GM23338 (cell line): ENCODE data around the gene EYS. TPM values are rescaled to one million over a fixed set of nuclear protein-coding genes. Genes with fewer than 3 reads are reported as not detected.

Experiments used
- ATAC-seq: fragments of 200-7000 bp; cut with Tn5 transposase; 3 replicates; pipeline ENCODE4 v1.9.1; 2020
- DNase-seq: peaks from one replicate; pipeline ENCODE4 v3.0.0-alpha.2; 2015; ENCODE audit warnings: low spot score
- H2AFZ ChIP-seq: fragments of 200-600 bp; sonication (generic); 2 replicates; pipeline ENCODE4 v1.8.0; 2016; ENCODE audit warnings: antibody characterized with exemption, mild to moderate bottlenecking, moderate library complexity
- H3F3A ChIP-seq: fragments of 200-600 bp; sonication (generic); replicated peaks from 2 replicates; pipeline ENCODE4 v1.8.0; 2017; ENCODE audit warnings: antibody characterized with exemption, mixed run types, low read depth
- H3K27ac ChIP-seq: fragments of 200-600 bp; sonication (generic); 2 replicates; pipeline ENCODE4 v1.6.1; 2016; ENCODE audit warnings: low read depth
- H3K27me3 ChIP-seq: fragments of 200-600 bp; sonication (generic); 2 replicates; pipeline ENCODE4 v1.8.0; 2016; ENCODE audit warnings: mild to moderate bottlenecking, mixed run types, moderate library complexity; ENCODE audit not compliant: insufficient read depth
- H3K36me3 ChIP-seq: fragments of 200-600 bp; sonication (generic); 2 replicates; pipeline ENCODE4 v1.8.0; 2016; ENCODE audit warnings: mild to moderate bottlenecking; ENCODE audit not compliant: insufficient read depth
- H3K4me1 ChIP-seq: fragments of 200-600 bp; sonication (generic); 2 replicates; pipeline ENCODE4 v1.8.0; 2016; ENCODE audit warnings: mild to moderate bottlenecking, moderate library complexity; ENCODE audit not compliant: insufficient read depth
- H3K4me2 ChIP-seq: fragments of 200-600 bp; sonication (generic); 2 replicates; pipeline ENCODE4 v1.7.1; 2017; ENCODE audit warnings: mixed run types
- H3K4me3 ChIP-seq: fragments of 200-600 bp; sonication (generic); 2 replicates; pipeline ENCODE4 v1.6.1; 2016; ENCODE audit warnings: mixed run types
- H3K79me2 ChIP-seq: fragments of 200-600 bp; sonication (generic); replicated peaks from 2 replicates; pipeline ENCODE4 v1.8.0; 2017; ENCODE audit warnings: mild to moderate bottlenecking; ENCODE audit not compliant: insufficient read depth
- H3K9me2 ChIP-seq: fragments of 200-600 bp; sonication (generic); 2 replicates; pipeline ENCODE4 v1.8.0; 2017; ENCODE audit not compliant: insufficient read depth
- H4K20me1 ChIP-seq: fragments of 200-600 bp; sonication (generic); replicated peaks from 2 replicates; pipeline ENCODE4 v1.8.0; 2017; ENCODE audit warnings: mild to moderate bottlenecking; ENCODE audit not compliant: insufficient read depth
- H3K27ac Mint-ChIP-seq: 2 replicates; pipeline ENCODE4 v1.8.0; 2020; ENCODE audit warnings: inconsistent platforms, mild to moderate bottlenecking, moderate library complexity, mixed read lengths
- H3K27me3 Mint-ChIP-seq: 3 replicates; pipeline ENCODE4 v1.8.0; 2022; ENCODE audit warnings: low read depth, mild to moderate bottlenecking, moderate library complexity, mixed read lengths, inconsistent platforms; ENCODE audit not compliant: insufficient read depth, poor library complexity
- H3K36me3 Mint-ChIP-seq: 3 replicates; pipeline ENCODE4 v1.8.0; 2021; ENCODE audit warnings: low read depth, mild to moderate bottlenecking, inconsistent platforms, moderate library complexity, mixed read lengths
- H3K4me1 Mint-ChIP-seq: 3 replicates; pipeline ENCODE4 v1.8.0; 2020; ENCODE audit warnings: mild to moderate bottlenecking, inconsistent platforms, mixed read lengths
- H3K4me3 Mint-ChIP-seq: 3 replicates; pipeline ENCODE4 v1.8.0; 2021; ENCODE audit warnings: moderate library complexity, mild to moderate bottlenecking, inconsistent platforms, mixed read lengths
- H3K9me3 Mint-ChIP-seq: 3 replicates; pipeline ENCODE4 v1.8.0; 2020; ENCODE audit warnings: moderate library complexity, mild to moderate bottlenecking, inconsistent platforms, mixed read lengths
- CREB1 ChIP-seq: fragments of 250-450 bp; sonication (Bioruptor Pico); IDR thresholded peaks from 2 replicates; pipeline ENCODE4 v1.5.0; 2020; ENCODE audit warnings: low read depth, mild to moderate bottlenecking, moderate library complexity
- EZH2 ChIP-seq: fragments of 200-600 bp; sonication (generic); IDR thresholded peaks from one replicate; pipeline ENCODE4 v1.8.0; 2017; ENCODE audit warnings: antibody characterized with exemption, mild to moderate bottlenecking, low read depth; ENCODE audit not compliant: unreplicated experiment
- EZH2phosphoT487 ChIP-seq: fragments of 200-600 bp; sonication (generic); IDR thresholded peaks from one replicate; pipeline ENCODE4 v1.8.1; 2018; ENCODE audit warnings: antibody characterized with exemption; ENCODE audit not compliant: unreplicated experiment
- NANOG ChIP-seq: IDR thresholded peaks from 2 replicates; pipeline ENCODE4 v1.6.1; 2016; ENCODE audit warnings: antibody characterized with exemption, borderline replicate concordance
- STAT1 ChIP-seq: IDR thresholded peaks from one replicate; pipeline ENCODE4 v1.6.1; 2016; ENCODE audit warnings: antibody characterized with exemption; ENCODE audit not compliant: unreplicated experiment
- ZNF331 ChIP-seq: fragments of 250-450 bp; sonication (Bioruptor Pico); IDR thresholded peaks from 2 replicates; pipeline ENCODE4 v1.5.0; 2020; ENCODE audit warnings: low read depth, mild to moderate bottlenecking, moderate library complexity
- polyA plus RNA-seq: library from polyadenylated mRNA; unstranded; fragments of >200 nt; fragmentation: Nextera tagmentation; extraction: Ambion mirVana; gene quantifications from 2 replicates; pipeline ENCODE4 v1.2.1, GENCODE V29; 2016
- total RNA-seq: library from RNA; depleted of rRNA; stranded (reverse); fragments of >200 nt; shearing (Covaris generic); gene quantifications from 2 replicates; pipeline ENCODE4 v1.2.3, GENCODE V29; 2014
- TF ChIP-seq, protein P1 (sequence below): fragments of 250-450 bp; sonication (Bioruptor Pico); IDR thresholded peaks from 2 replicates; pipeline ENCODE4 v1.5.0; 2020; ENCODE audit warnings: mild to moderate bottlenecking, moderate library complexity
- TF ChIP-seq, protein P2 (sequence below): IDR thresholded peaks from 2 replicates; pipeline ENCODE4 v1.6.1; 2016; ENCODE audit warnings: antibody characterized with exemption

EYS gene
- total and polyA plus RNA-seq, 2 experiments from 2014 or later, result 0.38 to 0.52 TPM

DNA sequence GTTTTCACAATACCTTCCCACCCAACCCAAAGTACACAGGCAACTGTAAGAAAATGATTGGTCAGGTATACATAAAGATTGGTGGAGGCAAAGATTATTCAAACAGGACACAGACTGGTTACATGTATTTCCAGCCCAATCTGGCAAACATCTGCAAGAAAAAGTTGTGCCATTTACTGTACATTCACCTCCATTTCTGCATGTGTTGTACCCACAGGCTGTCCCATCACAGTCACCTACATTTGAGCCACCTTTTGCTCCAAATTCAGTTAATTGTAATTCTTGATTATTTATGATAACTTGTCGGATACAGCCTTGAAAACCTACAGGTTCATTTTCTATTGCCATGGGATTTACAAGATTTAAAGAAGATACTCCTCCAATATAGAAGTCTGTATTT is 1985.8 kb downstream of the EYS start (continued):
- TF ChIP-seq, protein P1, sequence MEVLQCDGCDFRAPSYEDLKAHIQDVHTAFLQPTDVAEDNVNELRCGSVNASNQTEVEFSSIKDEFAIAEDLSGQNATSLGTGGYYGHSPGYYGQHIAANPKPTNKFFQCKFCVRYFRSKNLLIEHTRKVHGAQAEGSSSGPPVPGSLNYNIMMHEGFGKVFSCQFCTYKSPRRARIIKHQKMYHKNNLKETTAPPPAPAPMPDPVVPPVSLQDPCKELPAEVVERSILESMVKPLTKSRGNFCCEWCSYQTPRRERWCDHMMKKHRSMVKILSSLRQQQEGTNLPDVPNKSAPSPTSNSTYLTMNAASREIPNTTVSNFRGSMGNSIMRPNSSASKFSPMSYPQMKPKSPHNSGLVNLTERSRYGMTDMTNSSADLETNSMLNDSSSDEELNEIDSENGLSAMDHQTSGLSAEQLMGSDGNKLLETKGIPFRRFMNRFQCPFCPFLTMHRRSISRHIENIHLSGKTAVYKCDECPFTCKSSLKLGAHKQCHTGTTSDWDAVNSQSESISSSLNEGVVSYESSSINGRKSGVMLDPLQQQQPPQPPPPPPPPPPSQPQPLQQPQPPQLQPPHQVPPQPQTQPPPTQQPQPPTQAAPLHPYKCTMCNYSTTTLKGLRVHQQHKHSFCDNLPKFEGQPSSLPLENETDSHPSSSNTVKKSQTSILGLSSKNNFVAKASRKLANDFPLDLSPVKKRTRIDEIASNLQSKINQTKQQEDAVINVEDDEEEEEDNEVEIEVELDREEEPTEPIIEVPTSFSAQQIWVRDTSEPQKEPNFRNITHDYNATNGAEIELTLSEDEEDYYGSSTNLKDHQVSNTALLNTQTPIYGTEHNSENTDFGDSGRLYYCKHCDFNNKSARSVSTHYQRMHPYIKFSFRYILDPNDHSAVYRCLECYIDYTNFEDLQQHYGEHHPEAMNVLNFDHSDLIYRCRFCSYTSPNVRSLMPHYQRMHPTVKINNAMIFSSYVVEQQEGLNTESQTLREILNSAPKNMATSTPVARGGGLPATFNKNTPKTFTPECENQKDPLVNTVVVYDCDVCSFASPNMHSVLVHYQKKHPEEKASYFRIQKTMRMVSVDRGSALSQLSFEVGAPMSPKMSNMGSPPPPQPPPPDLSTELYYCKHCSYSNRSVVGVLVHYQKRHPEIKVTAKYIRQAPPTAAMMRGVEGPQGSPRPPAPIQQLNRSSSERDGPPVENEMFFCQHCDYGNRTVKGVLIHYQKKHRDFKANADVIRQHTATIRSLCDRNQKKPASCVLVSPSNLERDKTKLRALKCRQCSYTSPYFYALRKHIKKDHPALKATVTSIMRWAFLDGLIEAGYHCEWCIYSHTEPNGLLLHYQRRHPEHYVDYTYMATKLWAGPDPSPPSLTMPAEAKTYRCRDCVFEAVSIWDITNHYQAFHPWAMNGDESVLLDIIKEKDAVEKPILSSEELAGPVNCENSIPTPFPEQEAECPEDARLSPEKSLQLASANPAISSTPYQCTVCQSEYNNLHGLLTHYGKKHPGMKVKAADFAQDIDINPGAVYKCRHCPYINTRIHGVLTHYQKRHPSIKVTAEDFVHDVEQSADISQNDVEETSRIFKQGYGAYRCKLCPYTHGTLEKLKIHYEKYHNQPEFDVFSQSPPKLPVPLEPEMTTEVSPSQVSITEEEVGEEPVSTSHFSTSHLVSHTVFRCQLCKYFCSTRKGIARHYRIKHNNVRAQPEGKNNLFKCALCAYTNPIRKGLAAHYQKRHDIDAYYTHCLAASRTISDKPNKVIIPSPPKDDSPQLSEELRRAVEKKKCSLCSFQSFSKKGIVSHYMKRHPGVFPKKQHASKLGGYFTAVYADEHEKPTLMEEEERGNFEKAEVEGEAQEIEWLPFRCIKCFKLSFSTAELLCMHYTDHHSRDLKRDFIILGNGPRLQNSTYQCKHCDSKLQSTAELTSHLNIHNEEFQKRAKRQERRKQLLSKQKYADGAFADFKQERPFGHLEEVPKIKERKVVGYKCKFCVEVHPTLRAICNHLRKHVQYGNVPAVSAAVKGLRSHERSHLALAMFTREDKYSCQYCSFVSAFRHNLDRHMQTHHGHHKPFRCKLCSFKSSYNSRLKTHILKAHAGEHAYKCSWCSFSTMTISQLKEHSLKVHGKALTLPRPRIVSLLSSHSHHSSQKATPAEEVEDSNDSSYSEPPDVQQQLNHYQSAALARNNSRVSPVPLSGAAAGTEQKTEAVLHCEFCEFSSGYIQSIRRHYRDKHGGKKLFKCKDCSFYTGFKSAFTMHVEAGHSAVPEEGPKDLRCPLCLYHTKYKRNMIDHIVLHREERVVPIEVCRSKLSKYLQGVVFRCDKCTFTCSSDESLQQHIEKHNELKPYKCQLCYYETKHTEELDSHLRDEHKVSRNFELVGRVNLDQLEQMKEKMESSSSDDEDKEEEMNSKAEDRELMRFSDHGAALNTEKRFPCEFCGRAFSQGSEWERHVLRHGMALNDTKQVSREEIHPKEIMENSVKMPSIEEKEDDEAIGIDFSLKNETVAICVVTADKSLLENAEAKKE (CRISPR knock-in tag), result no peak
- no peak for TF ChIP-seq STAT1
- TF ChIP-seq EZH2phosphoT487, result no peak
- TF ChIP-seq EZH2, result no peak
- TF ChIP-seq NANOG, result no peak

DNA sequence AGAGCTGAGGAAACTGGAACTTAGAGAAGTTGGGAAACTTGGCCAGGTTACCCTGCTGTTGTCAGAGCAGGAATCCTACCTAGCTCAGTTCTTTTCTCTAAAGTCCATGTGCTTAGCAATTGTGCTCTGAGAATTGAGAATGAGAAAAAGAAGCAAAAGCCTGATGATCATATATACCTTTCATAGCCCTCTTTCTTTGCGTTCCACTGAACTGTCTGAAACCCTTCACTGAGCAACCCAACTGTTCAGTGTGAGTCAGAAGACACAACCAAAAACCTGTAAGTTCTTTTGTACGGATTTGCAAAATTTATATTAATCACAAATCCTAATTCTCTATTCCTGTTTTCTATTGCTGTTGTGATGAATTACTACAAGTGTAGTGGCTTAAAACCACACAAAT is 1990.9 kb downstream of the EYS start:
- Histone ChIP-seq H4K20me1 (peaks cover 3% of the 10 kb centered on the region; the same call in 1 of the 2 replicates), H3K4me3 (no peak overlapping the region), H2AFZ (no peak overlapping the region), H3K4me1 (no peaks in the 10 kb centered on the region), H3K9me2 (no peaks in the 10 kb centered on the region), H3F3A (no peaks in the 10 kb centered on the region), H3K79me2 (no peaks in the 10 kb centered on the region), H3K27ac (no peak overlapping the region), H3K36me3 (peaks cover 16% of the 10 kb centered on the region), H3K4me2 (no peak overlapping the region), H3K27me3 (no peaks in the 10 kb centered on the region)
- Mint-ChIP-seq H3K36me3 (peaks cover 23% of the 10 kb centered on the region), H3K27me3 (no peaks in the 10 kb centered on the region), H3K4me3 (no peak overlapping the region), H3K27ac (no peak overlapping the region), H3K9me3 (no peaks in the 10 kb centered on the region), H3K4me1 (no peaks in the 10 kb centered on the region)
- DNase-seq, result no peak
- no peak for ATAC-seq
- TF ChIP-seq ZNF331 (CRISPR knock-in tag) (no peak), CREB1 (CRISPR knock-in tag) (no peak), EZH2 (no peak)
- TF ChIP-seq, protein P2, sequence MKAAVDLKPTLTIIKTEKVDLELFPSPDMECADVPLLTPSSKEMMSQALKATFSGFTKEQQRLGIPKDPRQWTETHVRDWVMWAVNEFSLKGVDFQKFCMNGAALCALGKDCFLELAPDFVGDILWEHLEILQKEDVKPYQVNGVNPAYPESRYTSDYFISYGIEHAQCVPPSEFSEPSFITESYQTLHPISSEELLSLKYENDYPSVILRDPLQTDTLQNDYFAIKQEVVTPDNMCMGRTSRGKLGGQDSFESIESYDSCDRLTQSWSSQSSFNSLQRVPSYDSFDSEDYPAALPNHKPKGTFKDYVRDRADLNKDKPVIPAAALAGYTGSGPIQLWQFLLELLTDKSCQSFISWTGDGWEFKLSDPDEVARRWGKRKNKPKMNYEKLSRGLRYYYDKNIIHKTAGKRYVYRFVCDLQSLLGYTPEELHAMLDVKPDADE, result no peak
- TF ChIP-seq, protein P1 (CRISPR knock-in tag), result no peak
